DMS53 treated with DMSO at 0.1 percent for 48 hours (cell line): ENCODE measurements around the gene STX8.
"Not testable (repeated sequence)": the region's sequence is repeated elsewhere in the genome, so short reads cannot be mapped to it uniquely, and the experiment has no call there.

Experiments used
- DNase-seq: peaks from one replicate; lab custom pipeline; 2025; ENCODE audit not compliant: unreplicated experiment; lab: John Stamatoyannopoulos, UW

Gene STX8

DNA sequence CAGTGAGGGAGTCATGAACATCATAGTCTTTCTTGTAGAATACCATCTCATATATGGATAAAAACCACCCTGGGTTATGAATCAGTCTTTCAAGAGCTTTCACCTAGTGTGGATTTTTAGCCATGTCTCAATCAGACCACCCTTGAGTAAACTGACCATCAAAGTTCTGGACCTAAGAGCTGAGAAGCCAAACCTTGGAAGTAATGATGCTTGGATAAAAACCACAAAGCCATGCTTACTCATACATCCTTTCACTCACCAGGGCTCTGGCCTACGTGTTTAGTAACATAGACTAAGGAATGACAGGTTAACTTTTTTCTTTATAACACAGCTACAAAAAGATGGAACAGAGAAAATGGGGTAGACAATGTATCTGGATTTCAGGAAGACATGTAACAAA is 167.2 kb downstream of the STX8 start:
- no peak for DNase-seq

DNA sequence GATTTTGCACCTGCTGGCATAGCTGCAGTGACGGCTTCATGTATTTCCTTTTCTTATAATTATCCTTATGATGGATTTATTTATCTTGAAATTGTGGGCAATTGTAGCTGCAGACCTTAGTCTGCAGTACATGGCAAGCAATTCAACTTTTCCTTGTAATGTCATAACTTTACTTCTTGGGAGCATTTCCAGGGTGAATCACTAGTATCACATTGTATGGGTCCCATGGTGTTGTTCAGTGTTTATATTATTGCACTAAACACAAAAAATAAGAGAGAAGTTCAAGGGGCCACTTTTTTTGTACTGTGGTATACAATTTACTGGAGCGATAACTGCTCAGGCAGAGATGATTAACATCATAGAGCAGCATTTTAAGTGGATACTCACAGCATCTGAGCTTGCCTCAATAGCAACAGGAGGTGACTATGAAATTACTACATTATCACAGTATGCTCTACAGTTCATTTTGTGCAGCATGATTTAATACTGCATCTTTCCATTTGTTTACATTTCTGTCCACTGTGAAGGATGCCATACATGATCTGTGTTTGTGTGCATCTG is 169.5 kb downstream of the STX8 start:
- no peak for DNase-seq

DNA sequence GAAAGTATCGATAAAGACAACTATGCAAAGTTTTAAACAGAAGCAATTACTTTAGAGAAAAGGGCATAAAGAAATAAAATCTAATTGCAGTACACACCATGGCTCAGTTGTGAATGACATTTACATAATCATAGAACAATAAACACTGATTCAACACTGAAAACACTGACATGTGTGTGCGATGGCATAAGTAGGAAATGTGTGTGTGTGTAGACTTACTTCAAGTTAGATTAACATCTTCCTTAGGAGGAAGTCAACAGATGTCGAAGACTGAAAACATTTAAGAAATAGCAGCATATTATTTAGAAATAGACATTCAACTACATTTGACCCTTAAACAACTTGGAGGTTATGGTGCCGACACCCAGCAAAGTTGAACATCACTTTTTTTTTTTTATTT is 172.4 kb downstream of the STX8 start:
- no peak for DNase-seq

DNA sequence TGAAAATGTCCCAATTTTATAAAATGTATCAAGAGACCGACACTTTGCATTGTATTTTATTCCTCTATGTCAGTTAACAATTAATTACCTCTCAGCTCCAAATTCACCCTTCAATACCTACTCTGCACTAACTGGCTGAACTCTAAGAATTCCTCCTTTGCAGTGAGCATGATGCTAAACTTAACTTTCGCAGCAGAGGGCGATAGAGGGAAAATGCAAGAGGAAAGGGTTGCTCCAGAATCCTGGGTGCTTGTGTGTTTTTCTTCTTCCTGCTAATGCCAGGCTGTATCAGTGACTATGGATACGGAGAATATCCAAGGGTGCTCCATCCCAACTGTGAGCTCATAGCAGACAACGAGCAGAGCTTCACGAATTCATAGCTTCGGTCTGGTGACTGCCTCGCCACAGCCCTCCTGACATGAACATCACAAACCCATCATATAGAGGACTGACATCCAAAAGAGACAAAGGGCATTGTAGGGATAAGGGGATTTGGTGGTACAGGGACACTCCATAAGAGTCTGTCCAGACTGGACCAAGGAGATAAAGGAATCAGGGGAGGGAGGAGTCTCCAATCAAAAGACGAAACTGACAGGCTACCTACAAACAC is 172.9 kb downstream of the STX8 start:
- peak; percentile 66 for DNase-seq

DNA sequence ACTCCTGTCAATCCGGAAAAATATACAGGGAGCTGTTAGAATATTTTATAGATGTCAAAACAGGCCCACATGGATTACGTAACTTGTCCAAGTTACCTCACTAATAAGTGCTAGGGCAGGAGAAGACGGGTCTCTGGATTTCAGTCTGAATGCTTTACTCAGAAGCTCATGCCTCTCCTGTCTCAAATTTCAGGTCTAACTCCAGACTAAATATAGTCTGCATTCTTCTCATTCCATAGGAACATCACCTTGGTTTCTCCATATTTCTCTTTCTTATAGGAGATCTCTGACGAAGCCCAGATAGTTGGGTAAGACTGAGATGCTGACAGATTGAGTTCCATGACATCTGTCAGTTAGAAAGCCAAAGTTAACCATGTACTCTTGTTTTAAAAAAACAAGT is 174.2 kb downstream of the STX8 start:
- DNase-seq, result no peak

DNA sequence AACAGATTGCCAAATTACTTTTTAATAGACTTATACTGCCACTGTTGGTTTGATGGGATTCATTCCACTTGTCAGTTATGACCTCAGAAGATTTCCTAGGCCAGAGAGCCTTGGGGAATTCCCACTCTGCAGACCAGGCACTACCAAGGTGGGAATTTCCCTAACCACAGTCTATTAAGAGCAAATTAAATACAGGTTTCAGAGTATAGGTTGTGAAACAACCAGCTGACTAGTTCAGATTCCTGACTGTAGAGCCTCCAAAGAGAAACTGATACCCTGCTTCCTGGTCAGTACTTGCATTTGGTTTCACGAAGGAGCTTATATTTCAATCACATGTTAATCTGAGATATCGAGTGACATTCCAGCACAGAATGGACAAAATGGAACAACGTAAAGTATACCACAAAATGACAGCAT is 186.5 kb downstream of the STX8 start:
- DNase-seq, result peak; percentile 79

DNA sequence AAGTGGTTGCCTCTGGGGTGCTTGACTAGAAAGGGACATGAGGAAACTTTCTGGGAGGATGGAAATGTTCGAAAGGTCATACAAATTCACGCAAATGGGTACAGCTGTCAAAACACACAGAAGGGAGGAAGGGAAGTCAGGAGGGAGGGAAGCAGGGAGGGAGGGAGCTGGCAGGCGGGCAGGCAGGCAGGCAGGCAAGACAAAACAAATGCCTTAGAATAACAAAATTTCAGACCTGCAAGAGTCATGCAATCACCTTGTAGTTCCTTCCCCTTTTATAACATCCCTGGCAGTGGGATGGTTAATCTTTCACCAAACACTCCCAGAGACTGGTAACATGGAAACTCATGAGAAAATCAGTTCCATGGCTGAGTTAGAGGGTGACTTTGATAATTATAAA is 189.2 kb downstream of the STX8 start:
- DNase-seq, result no peak

DNA sequence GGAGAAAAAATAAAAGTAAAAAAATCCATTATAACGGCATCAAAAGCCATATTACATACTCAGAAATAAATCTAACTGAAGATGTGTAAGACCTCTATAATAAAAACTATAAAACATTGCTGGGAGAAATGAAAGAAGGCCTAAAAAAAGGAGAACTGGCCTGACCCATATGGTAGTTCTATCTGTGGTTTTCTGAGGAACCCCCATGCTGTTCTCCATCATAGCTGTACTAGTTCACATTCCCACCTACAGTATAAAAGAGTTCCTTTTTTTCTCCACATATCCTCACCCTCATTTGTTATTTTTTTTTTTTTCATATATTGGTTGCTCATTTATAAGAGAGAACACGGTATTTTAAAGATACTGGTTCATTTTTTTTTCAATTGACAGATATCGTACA is 191.8 kb downstream of the STX8 start:
- DNase-seq, result no peak

DNA sequence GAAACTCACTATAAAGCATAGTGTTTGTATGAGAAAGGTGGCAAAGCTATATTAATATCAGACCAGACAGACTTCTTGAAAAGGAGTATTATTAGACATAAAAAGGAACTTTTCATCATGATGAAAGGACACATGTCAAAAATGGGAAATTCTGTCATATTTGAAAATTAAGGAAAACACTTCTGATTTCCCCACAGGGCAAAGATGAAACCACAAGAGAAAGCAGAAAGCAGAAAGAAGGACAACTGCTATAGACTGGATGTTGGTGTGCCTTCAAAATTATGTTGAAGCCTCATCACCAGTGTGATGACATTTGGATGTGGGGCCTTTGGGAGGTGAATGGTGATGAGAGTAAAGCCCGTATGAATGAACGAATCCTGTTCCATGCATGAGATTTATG is 193.0 kb downstream of the STX8 start:
- DNase-seq, result no peak

DNA sequence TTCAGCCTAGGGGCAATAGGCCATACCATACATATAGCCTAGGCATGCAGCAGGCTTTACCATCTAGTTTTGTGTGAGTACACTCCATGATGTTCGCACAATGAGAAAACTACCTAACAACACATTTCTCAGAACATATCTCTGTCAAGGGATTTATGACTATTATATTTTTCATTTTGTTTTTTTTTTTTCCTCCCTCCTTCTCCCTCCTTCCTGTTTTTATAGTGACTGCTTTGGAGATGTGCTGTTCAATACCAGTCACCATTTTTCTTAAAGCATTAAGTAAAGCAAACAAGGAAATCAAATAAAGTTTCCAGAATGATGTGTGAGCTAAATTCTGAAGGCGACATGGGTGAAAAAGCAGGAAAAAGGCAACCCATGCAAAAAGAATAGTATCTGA is 194.6 kb downstream of the STX8 start:
- DNase-seq, result no peak

DNA sequence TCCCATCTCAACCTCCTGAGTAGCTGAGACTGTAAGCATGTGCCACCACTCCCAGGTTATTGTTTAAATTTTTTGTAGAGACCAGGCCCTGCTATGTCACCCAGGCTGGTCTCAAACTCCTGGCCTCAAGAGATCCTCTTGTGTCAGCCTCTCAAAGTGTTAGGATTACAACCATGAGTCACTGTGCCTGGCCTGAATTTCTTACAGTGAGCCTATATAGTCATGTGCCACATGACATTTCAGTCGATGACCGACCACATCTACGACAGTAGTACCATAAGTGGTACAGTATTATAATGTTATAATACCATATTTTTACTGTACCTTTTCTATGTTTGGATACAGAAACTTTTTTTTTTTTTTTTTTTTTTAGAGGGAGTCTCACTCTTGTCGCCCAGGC is 195.3 kb downstream of the STX8 start:
- DNase-seq, result no peak

DNA sequence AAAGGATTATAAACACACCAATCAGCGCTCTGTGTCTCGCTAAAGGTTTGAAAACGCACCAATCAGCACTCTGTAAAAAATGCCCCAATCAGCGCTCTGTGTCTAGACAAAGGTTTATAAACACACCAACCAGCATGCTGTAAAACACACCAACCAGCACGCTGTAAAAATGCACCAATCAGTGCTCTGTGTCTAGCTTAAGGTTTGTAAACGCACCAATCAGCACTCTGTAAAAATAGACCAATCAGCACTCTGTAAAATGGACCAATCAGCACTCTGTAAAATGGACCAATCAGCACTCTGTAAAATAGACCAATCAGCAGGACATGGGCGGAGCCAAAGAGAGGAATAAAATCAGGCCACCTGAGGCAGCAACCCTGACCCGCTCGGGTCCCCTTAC is 199.4 kb downstream of the STX8 start:
- DNase-seq, result not testable (repeated sequence)

DNA sequence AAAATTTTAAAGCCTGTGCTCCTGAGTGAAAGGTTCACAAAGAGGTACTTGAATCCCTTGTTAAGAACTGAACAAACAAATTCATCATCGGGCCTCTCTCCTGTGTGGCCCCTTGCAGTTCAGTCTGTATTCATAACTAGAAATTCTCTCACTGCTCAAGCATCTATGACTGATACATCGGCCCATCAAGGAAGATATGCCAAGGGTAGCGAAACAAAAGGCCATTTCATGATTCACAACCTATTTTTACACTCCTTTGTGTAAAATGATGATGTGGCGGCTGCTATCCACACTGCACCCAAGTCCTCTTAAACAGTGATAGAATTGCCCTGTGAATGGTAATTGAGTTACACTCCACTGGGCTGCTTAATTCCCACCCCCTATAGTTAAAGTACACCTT is 204.6 kb downstream of the STX8 start:
- DNase-seq, result peak; percentile 97

DNA sequence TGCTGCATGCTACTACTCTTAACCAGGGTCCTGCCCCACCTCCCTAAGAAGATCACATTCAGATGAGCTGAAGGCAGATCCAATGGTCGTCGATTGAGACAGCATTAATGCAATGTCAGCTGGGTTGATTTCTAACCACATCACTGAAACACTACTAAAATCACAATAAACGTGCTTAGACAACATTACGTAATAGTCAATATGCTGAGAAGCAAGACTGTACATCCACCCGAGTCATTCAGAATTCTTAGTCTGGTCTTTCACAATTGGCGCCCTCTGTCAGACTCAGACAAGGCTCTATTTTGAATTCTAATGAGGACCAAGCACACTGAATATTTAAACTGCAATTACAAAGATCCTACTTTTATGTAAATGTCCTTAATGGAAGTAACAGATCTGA is 205.2 kb downstream of the STX8 start:
- no peak for DNase-seq

DNA sequence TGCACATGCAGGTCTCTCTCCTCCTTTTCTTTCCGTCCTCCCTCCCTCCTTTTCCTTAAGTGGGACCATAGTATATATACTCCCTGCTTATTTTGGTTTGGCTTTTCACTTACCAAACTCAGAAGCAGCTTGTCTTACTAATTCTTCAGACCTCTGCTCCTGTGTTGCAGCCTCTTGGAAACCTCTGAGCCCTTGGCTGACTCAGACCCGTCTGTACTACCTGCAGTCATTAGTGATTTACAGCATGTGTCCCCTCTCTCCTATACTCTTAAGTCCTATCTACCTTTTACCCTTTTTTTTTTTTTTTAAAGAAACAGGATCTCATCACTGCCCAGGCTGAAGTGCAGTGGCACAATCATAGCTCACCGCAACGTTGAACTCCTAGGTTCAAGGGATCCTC is 207.0 kb downstream of the STX8 start:
- DNase-seq, result no peak

DNA sequence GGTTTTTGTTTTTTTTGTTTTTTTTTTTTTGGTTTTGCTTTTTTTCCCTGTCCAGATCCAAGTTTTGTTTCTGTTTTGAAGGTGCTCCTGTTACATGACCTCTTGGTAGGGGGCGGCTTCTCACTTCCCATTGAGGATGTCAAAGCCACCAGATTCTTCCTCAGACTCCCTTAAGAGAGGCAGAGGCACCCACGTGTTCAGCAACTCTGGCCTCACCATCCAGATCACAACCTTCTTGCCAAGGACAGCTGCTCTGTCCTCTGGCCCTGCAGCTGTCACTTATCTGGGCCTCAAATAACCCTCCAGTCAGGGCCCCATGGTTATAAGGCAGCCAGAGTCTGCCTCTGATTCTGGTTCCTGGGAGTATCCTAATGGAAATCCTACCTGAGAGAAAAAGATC is 208.5 kb downstream of the STX8 start:
- no peak for DNase-seq

DNA sequence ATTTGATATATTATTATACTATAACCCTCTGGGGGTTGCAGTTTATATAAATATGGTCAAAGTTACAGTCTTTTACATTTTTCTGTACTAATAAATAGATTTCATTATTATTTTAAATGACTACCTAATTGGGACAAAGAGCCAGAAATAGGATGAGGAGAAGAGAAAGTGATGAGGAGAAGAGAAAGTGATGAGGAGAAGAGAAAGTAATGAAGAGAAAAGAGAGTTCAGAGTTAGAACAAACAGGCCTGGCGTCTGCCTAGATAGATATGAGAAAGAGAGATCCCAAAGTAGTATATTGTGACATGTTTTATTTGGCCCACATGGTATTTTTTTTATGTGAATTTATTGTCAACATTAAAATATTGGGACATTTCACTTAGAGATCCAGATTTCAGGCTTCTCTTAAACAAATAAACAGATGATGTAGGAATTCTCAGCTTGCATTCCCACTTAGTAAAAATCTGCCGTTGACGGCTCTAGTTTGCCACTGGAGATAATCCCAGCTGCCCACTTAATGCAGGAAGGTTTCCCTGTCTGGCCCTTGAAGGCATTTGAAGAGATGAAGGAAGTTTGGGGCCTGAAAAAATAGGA is 210.7 kb downstream of the STX8 start:
- no peak for DNase-seq

DNA sequence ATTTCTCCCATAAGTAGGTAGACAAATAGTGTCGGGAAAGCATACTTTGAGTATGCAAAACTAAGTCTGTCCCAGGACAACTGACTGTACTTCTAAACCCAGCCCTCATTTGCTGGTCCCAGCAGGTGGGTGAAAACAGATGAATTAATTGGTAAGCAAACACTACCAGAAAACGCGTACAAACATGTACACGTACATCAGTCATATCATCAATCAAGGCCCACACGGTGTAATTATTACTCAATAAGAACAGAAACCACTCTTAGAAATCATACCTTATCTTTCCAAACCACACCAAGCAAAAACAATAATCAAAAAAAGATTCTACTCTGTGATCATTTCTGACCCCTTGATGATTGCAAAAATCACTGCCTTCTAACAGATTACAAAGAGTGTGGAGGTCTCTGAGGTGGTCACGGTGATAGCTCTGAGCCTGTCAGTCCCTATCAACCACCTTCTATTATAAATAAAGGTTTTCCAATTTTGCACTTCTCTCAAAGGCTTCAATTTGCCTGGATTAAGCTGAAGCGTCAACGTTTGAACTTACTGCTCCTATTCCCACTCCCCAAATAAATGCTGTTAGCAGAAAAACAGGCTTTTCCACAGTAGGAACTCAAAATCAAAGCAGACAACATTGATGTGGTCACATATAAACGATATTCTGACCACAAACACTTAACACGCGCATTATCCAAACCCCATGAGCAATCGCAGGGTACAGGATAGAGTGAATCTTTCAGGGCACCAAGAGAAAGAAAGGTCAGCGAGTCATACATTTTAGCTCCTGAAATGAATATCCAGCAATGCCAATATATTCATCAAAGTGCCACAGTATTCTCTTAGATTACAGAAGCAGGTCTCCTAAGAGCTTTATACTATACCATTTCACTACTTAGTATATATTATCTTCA is 211.9 kb downstream of the STX8 start:
- DNase-seq, result no peak

DNA sequence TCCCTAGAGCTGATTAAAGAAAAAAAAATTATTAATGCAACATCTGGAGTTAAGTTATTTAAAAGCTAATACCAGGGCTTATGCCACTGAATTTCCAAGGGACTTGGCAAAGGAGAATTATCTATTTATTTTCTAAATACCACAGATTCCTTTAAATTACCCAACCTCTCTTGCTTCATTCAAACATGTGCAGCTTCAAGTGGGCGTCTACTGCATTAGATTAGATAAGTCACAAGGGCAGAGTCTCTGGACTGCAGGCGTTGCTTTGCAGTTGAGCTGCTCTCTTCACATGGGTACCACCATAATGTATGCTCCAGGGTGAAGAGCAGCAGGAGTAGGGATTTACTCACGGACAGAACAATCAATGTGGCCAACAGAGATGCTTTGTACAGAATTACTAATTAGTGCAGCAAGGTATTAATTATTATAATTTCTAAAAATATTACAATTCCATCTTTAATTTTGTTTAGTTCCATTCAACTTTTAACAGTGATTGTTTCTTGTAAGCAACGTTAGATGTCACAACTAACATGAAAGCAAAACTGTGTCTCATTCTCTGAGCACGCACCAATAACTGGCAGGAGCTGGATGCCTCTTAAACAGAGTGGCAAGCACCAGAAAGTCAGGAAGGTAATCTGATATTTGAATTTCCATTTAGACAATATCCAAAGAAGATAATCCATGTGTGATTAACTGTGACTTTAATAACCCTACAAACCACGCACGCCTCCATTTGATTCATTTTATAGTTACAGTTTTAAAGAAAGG is 214.2 kb downstream of the STX8 start:
- DNase-seq, result no peak

DNA sequence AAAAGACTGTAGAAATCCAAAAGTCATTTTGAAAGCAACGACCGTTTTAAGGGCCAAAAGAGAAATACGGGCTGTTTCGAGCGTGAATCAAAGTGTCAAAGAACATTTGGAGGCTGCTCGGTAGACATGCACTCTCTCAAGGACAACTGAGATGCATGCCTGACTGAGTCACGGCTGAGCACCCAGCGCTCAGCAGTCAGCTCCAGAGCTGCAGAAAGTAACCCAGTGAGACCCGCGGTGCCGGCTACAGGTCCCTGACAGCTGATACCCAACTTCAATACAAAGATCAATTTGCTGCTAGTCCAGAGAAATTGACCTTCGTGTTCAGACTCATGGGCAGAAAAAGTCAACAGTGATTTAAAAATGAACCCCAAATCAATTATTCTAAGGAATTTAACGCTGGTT is 214.9 kb downstream of the STX8 start:
- DNase-seq, result no peak

DNA sequence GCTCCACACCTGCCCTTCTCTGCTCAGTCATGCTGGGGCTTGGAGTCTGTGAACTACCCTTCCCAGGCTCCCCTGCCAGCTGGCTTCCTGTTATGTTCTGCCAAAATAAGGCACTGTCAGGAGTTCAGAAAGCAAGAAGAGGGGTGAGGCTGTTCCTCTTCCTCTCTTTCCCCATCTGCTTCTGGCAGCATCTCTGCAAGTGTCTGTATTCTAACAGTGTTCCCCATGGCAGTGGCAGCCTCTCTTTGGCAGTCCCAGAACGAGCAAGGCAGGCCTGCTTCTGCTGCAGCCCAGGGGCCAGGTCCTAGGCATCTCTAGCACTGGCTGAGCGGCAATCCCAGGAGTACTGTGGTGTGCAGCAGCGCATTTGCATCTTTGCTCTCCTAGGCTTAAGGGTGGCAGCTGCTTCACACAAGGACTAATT is 219.1 kb downstream of the STX8 start:
- DNase-seq, result no peak
